Measurements from ENCODE around the gene SPG21.

Gene SPG21

DNA sequence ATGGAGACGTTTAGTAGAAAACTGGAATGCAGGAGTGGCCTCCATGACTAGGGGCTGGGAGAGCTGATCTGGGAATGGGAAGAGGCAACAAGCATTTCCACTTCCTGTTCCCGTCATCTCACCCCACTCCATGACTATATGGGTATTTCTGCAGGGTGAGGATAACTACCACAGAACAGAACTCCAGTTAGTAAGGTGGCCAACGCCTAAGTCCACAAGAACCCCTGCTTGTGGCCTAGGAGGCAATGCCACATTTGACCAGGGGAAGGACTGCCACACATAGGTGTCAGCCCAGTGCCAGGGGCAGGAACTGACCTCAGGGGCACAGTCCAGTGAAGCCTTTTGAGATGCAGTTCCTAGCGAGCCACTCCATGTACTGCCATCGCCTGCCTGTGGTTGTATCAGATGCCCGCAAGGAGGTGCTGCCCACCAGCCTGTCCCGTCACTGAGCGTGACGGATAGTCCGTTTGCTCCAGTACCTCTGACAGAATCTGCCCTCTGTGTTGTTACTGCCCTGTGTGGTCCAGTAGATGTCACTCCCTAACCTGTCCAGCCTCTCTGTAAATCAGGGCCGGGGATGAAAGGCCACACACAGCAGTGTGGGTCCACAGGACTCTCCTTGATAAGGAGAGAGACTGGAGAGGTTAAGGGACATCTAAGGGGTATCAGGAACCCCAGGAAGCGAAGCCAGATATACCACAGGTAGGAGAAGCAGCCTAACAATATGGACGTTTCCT is 43.3 kb upstream of the SPG21 start:
- TF ChIP-seq, protein P1, sequence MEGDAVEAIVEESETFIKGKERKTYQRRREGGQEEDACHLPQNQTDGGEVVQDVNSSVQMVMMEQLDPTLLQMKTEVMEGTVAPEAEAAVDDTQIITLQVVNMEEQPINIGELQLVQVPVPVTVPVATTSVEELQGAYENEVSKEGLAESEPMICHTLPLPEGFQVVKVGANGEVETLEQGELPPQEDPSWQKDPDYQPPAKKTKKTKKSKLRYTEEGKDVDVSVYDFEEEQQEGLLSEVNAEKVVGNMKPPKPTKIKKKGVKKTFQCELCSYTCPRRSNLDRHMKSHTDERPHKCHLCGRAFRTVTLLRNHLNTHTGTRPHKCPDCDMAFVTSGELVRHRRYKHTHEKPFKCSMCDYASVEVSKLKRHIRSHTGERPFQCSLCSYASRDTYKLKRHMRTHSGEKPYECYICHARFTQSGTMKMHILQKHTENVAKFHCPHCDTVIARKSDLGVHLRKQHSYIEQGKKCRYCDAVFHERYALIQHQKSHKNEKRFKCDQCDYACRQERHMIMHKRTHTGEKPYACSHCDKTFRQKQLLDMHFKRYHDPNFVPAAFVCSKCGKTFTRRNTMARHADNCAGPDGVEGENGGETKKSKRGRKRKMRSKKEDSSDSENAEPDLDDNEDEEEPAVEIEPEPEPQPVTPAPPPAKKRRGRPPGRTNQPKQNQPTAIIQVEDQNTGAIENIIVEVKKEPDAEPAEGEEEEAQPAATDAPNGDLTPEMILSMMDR (IDR thresholded peaks at IDR 0.05; ENCODE audit: control insufficient read depth, insufficient read depth, low read depth, low read length, missing control alignments) = peak; percentile 83
- H3K4me3 ChIP-seq (ENCODE audit: control insufficient read depth, low read depth, low read length) = no peak overlapping the region
- DNase-seq (ENCODE audit: low read depth) = peak; percentile 16

- no peak for DNase-seq (ENCODE audit: low read depth)
- peak overlapping the region; percentile 97 for H3K4me3 ChIP-seq (ENCODE audit: control insufficient read depth, low read depth, low read length)
- TF ChIP-seq, protein P1 (IDR thresholded peaks at IDR 0.05; ENCODE audit: control insufficient read depth, insufficient read depth, low read depth, low read length, missing control alignments) = no peak
These were observed 40.1 kb upstream of the SPG21 start for GRCh38 chr15:65029736-65030208.

GRCh38 chr15:65028921-65029735 is 39.4 kb upstream of the SPG21 start, which contains the start of gene MTFMT:
Gene MTFMT (minus strand): TSS chr15:65029639. CDS start chr15:65029613, 26 bp downstream.
- TF ChIP-seq, protein P1 (IDR thresholded peaks at IDR 0.05; ENCODE audit: control insufficient read depth, insufficient read depth, low read depth, low read length, missing control alignments) = no peak
- peak; percentile 16 for DNase-seq (ENCODE audit: low read depth)
- H3K4me3 ChIP-seq (ENCODE audit: control insufficient read depth, low read depth, low read length) = peak within 1 kb of the TSS; percentile 97

- no peak for DNase-seq (ENCODE audit: low read depth)
- H3K4me3 ChIP-seq (ENCODE audit: control insufficient read depth, low read depth, low read length) = peak overlapping the region; percentile 97
- TF ChIP-seq, protein P1 (IDR thresholded peaks at IDR 0.05; ENCODE audit: control insufficient read depth, insufficient read depth, low read depth, low read length, missing control alignments) = no peak
These were observed 38.6 kb upstream of the SPG21 start for GRCh38 chr15:65028338-65028737.

- no peak for DNase-seq (ENCODE audit: low read depth)
- TF ChIP-seq, protein P1 (IDR thresholded peaks at IDR 0.05; ENCODE audit: control insufficient read depth, insufficient read depth, low read depth, low read length, missing control alignments) = no peak
- no peak overlapping the region for H3K4me3 ChIP-seq (ENCODE audit: control insufficient read depth, low read depth, low read length)
These were observed 37.9 kb upstream of the SPG21 start for GRCh38 chr15:65027593-65027992.

DNA sequence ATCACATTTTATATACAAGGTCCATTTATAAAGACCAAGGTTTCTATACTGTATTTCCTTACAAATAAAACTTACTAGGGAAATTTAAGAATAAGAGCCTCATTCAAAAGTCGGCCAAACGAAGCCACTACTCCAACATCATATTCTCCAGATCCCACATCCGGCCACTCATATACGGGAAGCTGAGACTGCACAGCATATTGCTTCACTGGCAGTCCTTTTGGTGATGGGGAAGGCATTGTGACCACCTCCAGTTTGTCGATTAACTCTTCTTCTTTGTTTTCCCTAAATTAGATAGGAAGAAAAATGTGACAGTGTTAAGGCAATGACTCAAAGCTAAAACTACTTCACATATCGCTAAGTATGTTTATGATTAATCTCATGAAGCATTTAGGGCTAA is 37.0 kb upstream of the SPG21 start:
- no peak for DNase-seq (ENCODE audit: low read depth)

More for the DNA sequence above, 37.0 kb upstream of the SPG21 start:
- H3K4me3 ChIP-seq (ENCODE audit: control insufficient read depth, low read depth, low read length) = no peak overlapping the region
- TF ChIP-seq, protein P1 (IDR thresholded peaks at IDR 0.05; ENCODE audit: control insufficient read depth, insufficient read depth, low read depth, low read length, missing control alignments) = no peak

Measured in AG09309 (cell line).